ENCODE data around the gene EML4.

- TF ChIP-seq POLR2A (IDR thresholded peaks at IDR 0.05) (no peak), CTCF (IDR thresholded peaks at IDR 0.05 in 8 of 11, conservative IDR thresholded peaks at IDR 0.05 in 3 of 11) (no peak)
Measured at GRCh38 chr2:42345986-42346385, 176.8 kb downstream of the EML4 start.

All from spleen (tissue), 7 donors.